LNCAP (cell line): ENCODE data around the gene WFIKKN1.
A peak's percentile ranks its signal among the peaks of the same experiment; 100 is the strongest.

Experiments used
- TF ChIP-seq, protein P1 (sequence below): fragments of 450-650 bp; IDR thresholded peaks from 2 replicates; pipeline ENCODE4 v1.5.1; 2017; ENCODE audit warnings: mild to moderate bottlenecking

The WFIKKN1 gene

DNA sequence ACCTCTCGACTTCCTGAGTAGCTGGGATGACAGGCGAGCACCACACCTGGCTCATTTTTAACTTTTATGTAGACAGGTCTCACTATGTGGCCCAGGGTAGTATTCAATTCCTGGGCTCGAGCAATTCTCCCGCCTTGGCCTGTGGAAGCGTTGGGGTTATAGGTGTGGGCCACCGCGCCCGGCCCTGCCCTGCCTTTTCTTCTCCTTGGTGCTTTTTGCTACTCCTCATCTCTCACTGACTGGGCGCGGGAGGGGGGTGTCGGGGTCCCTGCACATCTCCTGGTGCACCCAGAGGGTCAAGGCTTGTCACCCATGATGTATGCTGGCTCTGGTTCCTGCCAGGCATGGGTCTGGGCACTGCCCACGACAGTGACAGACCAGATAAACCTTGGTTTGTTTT lies 13.8 kb downstream of the WFIKKN1 start:
- TF ChIP-seq, protein P1, sequence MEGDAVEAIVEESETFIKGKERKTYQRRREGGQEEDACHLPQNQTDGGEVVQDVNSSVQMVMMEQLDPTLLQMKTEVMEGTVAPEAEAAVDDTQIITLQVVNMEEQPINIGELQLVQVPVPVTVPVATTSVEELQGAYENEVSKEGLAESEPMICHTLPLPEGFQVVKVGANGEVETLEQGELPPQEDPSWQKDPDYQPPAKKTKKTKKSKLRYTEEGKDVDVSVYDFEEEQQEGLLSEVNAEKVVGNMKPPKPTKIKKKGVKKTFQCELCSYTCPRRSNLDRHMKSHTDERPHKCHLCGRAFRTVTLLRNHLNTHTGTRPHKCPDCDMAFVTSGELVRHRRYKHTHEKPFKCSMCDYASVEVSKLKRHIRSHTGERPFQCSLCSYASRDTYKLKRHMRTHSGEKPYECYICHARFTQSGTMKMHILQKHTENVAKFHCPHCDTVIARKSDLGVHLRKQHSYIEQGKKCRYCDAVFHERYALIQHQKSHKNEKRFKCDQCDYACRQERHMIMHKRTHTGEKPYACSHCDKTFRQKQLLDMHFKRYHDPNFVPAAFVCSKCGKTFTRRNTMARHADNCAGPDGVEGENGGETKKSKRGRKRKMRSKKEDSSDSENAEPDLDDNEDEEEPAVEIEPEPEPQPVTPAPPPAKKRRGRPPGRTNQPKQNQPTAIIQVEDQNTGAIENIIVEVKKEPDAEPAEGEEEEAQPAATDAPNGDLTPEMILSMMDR: no peak

DNA sequence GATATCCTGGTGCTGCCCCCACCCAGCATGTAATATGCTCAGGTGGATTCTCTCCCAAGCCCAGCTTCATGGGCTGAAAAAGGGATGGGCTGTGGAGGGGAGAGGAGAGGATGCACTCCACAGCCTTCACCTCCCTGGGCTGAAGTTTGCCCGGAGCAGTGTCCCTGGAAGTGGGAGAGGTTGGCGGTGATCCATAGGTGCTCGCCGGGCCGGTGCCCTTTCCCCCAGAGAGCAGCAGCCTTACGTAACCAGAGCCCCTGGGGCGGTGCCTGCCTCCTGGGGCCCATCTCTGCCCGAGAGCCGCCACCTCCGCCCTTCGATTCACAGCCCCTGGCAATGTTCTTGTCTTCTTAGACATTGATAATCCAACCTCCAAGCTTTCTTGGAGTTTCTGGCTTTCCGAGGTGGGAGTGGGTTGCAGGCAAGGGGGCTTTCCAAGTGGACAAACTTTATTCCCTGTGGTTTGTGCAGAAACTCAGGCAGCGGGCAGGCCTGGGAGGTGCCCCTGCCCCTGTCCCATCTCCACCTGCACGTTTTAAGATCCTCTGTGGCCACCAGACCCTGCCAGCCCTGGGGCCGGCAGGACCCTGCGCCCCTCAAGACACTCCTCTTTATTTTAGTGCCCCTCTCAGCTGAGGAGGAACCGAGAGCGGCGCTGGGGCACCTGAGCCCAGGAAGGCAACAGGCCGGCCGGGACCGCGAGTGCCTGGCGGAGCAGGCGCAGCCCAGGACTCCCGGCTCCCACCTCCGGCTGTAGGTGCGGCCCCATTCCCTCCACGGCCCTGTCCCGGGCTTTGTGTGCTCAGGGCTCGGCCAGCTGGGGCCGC lies 15.3 kb downstream of the WFIKKN1 start:
- TF ChIP-seq, protein P1: no peak

DNA sequence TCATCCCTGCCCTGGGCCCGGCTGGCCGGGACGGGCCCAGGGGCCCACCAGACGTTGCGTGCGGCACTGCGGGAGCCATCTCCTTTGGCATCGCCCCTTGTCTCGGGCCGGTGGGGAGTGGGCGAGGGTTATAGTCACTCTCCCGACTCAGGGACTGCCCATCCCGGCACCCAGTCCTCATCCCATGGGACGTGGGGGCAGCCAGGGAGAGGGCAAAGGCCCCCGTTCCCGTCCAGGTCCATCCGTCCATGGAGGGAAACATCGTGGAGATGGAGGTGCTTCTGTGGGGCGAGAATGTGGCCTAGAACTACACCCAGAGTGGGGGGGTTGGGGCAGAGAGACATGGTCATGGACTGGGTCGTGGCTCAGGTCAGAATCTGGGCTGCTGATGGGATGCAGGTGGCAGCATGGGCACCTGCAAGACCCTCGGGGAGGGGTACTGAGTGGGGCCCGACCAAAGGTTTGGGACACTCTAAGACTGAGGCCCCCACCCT lies 15.9 kb downstream of the WFIKKN1 start:
- TF ChIP-seq, protein P1: no peak

DNA sequence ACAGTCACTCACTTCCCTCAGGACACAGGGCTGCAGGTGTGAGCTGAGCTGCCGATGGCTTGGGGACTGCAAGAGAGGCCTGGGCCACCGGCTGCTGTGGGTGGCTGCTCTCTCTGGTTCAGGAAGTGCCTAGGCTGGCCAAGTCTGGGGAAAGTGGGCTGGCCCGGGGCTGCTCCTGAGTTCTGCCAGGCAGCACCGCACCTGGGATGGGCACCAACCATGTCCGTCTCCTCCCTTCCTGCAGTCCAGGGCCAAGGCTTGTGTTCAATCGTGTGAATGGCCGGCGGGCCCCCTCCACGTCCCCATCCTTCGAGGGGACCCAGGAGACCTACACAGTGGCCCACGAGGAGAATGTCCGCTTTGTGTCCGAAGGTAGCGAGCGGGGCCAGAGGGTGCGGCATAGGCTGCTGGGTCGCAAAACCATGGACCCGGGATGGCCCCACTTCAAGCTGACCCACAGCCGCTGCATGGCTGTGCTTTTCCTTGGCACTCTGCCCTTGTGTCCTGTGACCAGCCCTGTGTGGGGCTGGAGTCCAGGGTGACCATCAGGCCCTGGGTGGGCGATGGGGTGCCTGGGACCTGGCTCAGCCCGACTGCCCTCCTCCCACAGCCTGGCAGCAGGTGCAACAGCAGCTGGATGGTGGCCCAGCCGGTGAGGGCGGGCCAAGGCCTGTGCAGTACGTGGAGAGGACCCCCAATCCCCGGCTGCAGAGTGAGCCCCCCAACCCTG lies 16.6 kb downstream of the WFIKKN1 start:
- TF ChIP-seq, protein P1: no peak

DNA sequence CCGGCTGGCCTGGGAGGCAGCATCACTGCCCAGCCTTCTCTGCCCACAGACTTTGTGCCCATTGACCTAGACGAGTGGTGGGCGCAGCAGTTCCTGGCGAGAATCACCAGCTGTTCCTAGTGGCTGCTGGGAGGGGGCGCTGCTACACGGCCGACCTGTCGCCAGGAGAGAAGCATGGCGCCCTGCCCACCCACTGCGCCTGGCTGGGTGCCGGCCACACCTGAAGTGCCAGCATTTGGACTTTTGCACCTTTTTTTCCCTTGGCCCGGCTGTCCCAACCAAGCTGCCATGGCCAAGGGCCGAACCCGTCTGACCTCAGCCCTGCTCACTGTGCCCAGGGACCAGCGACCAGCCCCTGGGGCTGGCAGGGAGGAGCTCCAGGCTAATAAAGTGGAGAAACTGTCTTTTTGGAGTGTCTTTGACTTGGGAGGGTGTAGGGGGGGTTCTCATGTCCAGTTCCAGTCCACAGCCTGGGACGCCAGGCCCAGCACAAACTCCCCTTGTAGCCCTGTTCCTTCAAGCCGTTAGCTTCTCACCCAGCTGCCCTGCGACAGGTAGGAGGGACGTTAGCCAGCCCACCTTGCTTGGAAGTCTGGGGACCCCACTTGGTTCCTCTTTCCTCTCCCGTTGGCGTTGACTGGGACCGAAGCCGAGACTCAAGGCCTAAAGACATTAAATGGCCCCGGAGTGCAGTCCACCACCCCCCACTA lies 17.4 kb downstream of the WFIKKN1 start:
- TF ChIP-seq, protein P1: peak; percentile 86

DNA sequence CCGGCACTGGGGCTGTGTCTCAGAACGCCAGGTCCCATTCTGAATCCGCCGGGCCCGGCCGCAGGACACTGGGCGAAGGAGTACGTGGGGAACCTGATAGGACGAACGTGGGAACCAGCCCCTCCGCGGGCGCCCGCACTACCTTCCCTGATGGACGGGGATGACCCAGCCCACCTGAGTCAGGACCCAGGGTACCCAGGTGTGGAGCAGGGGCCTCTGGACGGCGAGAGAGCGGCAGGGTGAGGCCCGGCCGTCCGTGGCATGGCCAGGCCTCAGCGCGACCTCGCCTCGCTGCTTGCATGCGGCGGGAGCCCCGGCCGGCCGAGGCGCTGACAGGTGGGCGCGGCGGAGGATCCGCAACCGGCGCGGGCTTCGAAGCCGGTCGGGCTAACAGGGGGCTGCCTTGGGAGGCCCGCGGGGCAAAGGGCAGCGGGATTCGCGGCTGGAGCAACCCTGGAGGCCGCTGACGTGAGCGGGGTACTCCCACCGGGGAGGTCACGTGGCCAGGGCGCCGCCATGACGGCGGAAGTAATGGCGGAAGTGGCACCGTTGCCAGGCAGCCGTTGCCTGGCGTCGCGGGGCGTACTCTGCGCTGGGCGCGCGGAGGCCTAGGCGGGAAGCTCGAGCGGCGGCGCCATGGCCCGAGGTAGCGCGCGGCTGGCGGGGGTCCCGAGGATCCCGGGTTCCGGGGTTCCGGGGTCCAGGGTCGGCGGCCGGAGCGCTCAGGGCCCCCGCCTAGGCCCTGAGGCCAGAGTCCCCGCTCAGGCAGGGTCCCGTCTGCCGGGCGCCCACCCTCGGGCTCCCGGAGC lies 18.2 kb downstream of the WFIKKN1 start, which contains the start of gene WDR90:
WDR90 (plus strand) TSS at position 585 of the 809 bp plus-strand sequence; CDS start at position 637, 52 bp downstream.
- TF ChIP-seq, protein P1: no peak
